Measurements from ENCODE around the gene PIGV.
A peak's percentile ranks its signal among the peaks of the same experiment; 100 is the strongest.
"Not testable (repeated sequence)": the region's sequence is repeated elsewhere in the genome, so short reads cannot be mapped to it uniquely, and the experiment has no call there.

The PIGV gene

DNA sequence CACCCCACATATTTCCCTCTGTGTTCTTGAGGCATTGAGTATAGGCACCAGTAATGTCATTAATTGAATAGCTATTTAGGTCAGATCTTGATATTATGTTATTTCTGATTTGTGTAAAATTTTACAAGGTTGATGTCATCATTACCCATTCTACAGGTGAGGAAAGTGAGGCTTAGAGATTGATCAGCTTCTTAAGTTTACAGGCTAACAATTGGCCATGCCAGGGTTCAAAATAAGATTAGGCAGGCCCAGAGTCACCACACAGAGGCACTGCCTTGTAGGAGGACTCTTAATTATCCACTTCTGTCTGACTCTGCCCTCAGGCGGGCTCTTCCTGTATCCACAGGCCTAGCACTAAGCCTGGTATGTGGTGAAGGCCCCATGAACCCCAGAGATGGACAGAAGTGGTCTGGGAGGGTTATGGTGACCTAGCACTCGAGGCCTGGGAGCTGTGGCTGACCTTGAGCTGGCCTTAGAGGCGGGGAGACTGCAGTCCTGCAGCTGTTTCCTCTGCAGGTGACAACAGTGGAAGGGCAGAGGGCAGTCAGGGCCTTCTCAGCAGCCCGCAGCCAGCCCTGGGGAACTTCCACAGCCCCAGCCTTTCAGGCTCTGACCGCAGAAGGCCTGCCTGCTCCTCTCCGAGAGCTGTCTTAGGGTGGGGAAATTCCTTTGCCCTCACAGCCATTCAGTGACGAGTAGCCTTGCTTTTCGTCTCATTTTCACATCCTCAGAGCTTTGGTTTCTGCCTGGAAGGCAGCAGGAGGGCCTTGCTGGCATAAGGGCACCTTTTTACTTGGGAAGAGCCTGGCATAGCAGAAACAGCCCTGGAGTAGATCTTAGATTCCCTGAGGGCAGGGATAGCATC, 51.0 kb downstream of the PIGV start:
- peaks cover 22% of the 10 kb centered on the region for H3K36me3 ChIP-seq (ENCODE audit: control insufficient read depth, insufficient read depth, low read length)
- DNase-seq (ENCODE audit: extremely low read depth, insufficient read length): peak; percentile 83
- H3K4me3 ChIP-seq (replicated peaks; ENCODE audit: low read depth, low read length): no peak overlapping the region
- TF ChIP-seq, protein P1, sequence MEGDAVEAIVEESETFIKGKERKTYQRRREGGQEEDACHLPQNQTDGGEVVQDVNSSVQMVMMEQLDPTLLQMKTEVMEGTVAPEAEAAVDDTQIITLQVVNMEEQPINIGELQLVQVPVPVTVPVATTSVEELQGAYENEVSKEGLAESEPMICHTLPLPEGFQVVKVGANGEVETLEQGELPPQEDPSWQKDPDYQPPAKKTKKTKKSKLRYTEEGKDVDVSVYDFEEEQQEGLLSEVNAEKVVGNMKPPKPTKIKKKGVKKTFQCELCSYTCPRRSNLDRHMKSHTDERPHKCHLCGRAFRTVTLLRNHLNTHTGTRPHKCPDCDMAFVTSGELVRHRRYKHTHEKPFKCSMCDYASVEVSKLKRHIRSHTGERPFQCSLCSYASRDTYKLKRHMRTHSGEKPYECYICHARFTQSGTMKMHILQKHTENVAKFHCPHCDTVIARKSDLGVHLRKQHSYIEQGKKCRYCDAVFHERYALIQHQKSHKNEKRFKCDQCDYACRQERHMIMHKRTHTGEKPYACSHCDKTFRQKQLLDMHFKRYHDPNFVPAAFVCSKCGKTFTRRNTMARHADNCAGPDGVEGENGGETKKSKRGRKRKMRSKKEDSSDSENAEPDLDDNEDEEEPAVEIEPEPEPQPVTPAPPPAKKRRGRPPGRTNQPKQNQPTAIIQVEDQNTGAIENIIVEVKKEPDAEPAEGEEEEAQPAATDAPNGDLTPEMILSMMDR (IDR thresholded peaks at IDR 0.05; ENCODE audit: insufficient read depth, low read length, poor library complexity, severe bottlenecking): no peak
- H3K27me3 ChIP-seq (replicated peaks; ENCODE audit: control insufficient read depth, insufficient read depth, low read length): no peaks in the 10 kb centered on the region

DNA sequence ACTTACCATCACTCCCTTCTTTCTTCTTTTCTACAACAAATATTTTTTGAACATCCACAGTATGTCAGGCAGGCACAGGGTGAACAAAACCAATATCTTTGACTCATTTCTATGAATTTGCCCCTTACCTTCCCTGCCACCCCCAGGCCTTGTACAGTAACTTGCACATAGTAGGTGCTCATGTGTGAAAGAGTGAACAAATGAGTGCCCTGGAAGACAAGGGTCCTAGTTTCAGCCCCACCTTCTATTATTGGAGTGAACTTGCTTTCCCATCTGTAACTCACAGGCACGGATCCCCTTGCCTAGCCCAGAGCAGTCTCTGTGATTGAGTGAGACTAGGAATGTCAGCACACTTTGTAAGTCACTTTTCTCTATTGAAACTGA, 51.6 kb downstream of the PIGV start:
- TF ChIP-seq, protein P1 (IDR thresholded peaks at IDR 0.05; ENCODE audit: insufficient read depth, low read length, poor library complexity, severe bottlenecking): no peak
- Histone ChIP-seq H3K4me3 (replicated peaks; ENCODE audit: low read depth, low read length) (no peak overlapping the region), H3K27me3 (replicated peaks; ENCODE audit: control insufficient read depth, insufficient read depth, low read length) (no peaks in the 10 kb centered on the region), H3K36me3 (ENCODE audit: control insufficient read depth, insufficient read depth, low read length) (peaks cover 17% of the 10 kb centered on the region)
- DNase-seq (ENCODE audit: extremely low read depth, insufficient read length): no peak

DNA sequence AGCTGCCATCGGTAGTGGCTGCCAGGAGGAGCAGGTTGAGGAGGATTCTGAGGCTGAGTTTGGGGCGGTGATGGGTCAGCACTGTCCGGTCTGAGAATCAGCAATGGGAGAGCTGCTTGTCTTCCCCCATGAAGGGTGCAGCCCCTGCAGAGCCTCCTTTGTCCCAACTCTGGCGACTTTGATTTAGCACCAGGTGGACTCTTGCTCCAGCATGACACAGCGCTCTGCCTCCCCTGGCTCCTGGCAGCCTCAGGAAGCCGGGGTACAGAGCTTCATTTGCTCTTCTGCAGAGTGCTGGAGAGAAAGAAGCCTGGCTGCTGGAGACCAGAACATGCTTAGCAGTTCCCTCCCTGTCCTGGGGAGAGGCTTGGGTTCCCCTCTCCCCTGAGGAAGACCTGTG, 52.0 kb downstream of the PIGV start:
- TF ChIP-seq, protein P1 (IDR thresholded peaks at IDR 0.05; ENCODE audit: insufficient read depth, low read length, poor library complexity, severe bottlenecking): no peak
- no peak overlapping the region for H3K4me3 ChIP-seq (replicated peaks; ENCODE audit: low read depth, low read length)
- peaks cover 13% of the 10 kb centered on the region for H3K36me3 ChIP-seq (ENCODE audit: control insufficient read depth, insufficient read depth, low read length)
- DNase-seq (ENCODE audit: extremely low read depth, insufficient read length): no peak
- no peaks in the 10 kb centered on the region for H3K27me3 ChIP-seq (replicated peaks; ENCODE audit: control insufficient read depth, insufficient read depth, low read length)

GRCh38 chr1:26844424-26845196, 56.9 kb downstream of the PIGV start:
- Histone ChIP-seq H3K36me3 (ENCODE audit: control insufficient read depth, insufficient read depth, low read length) (peaks cover 19% of the 10 kb centered on the region), H3K4me3 (replicated peaks; ENCODE audit: low read depth, low read length) (no peak overlapping the region), H3K27me3 (replicated peaks; ENCODE audit: control insufficient read depth, insufficient read depth, low read length) (no peaks in the 10 kb centered on the region)
- DNase-seq (ENCODE audit: extremely low read depth, insufficient read length): no peak
- TF ChIP-seq, protein P1 (IDR thresholded peaks at IDR 0.05; ENCODE audit: insufficient read depth, low read length, poor library complexity, severe bottlenecking): no peak

GRCh38 chr1:26847826-26848225, 60.1 kb downstream of the PIGV start:
- DNase-seq (ENCODE audit: extremely low read depth, insufficient read length); H3K27me3 ChIP-seq (replicated peaks; ENCODE audit: control insufficient read depth, insufficient read depth, low read length); H3K4me3 ChIP-seq (replicated peaks; ENCODE audit: low read depth, low read length): not testable (repeated sequence)
- peaks cover 36% of the 10 kb centered on the region for H3K36me3 ChIP-seq (ENCODE audit: control insufficient read depth, insufficient read depth, low read length)
